Measurements from ENCODE around the gene PITPNM2.

GRCh38 chr12:123131291-123131832 lies 19.5 kb downstream of the PITPNM2 start:
- TF ChIP-seq CTCF (IDR thresholded peaks at IDR 0.05; ENCODE audit: low read depth, low read length, poor library complexity, severe bottlenecking), result no peak
- no peak for TF ChIP-seq EZH2phosphoT487 (IDR thresholded peaks at IDR 0.05; ENCODE audit: borderline replicate concordance, low read length)

Data from DOHH2 (cell line).